Gastrocnemius medialis (tissue), 4 donors: ENCODE measurements around the gene MAP10.

ENCODE experiments used
- POLR2A ChIP-seq, 2 donors: fragments of 450-650 bp; IDR thresholded peaks; one replicate each; pipeline ENCODE4 v1.6.1; 2017; ENCODE audit warnings: antibody characterized with exemption in 2 of 2, mild to moderate bottlenecking in 2 of 2, moderate library complexity in 2 of 2
- TF ChIP-seq, protein P1 (sequence below), 5 experiments: fragments of 450-650 bp in 3 of 5; fragments of 200-600 bp in 2 of 5; sonication (generic) in 2 of 5; IDR thresholded peaks in 4 of 5; conservative IDR thresholded peaks in 1 of 5; 1 replicate in 4 of 5; 2 replicates in 1 of 5; pipeline ENCODE4 v1.5.1; 2016 to 2019; ENCODE audit warnings: antibody characterized with exemption in 5 of 5, mild to moderate bottlenecking in 3 of 5, moderate library complexity in 3 of 5

DNA sequence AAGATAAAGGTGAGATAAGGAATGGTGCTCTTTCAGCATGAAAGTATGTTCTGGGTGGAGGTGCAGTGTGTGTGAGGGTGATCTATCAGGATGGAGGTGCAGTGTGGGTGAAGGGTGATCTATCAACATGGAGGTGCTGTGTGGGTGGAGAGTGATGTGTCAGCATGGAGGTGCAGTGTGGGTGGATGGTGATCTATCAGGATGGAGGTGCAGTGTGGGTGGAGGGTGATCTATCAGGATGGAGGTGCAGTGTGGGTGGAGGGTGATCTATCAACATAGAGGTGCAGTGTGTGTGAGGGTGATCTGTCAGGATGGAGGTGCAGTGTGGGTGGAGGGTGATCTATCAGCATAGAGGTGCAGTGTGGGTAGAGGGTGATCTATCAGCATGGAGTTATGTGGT is 12.3 kb upstream of the MAP10 start:
- TF ChIP-seq, protein P1, sequence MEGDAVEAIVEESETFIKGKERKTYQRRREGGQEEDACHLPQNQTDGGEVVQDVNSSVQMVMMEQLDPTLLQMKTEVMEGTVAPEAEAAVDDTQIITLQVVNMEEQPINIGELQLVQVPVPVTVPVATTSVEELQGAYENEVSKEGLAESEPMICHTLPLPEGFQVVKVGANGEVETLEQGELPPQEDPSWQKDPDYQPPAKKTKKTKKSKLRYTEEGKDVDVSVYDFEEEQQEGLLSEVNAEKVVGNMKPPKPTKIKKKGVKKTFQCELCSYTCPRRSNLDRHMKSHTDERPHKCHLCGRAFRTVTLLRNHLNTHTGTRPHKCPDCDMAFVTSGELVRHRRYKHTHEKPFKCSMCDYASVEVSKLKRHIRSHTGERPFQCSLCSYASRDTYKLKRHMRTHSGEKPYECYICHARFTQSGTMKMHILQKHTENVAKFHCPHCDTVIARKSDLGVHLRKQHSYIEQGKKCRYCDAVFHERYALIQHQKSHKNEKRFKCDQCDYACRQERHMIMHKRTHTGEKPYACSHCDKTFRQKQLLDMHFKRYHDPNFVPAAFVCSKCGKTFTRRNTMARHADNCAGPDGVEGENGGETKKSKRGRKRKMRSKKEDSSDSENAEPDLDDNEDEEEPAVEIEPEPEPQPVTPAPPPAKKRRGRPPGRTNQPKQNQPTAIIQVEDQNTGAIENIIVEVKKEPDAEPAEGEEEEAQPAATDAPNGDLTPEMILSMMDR (IDR thresholded peaks at IDR 0.05 in 4 of 5, conservative IDR thresholded peaks at IDR 0.05 in 1 of 5), result no peak
- TF ChIP-seq POLR2A (IDR thresholded peaks at IDR 0.05), result no peak
